DND-41 (cell line): ENCODE results near the gene PSMA5.

ENCODE experiments used
- ATAC-seq: fragments of 200-7000 bp; cut with Tn5 transposase; 3 replicates; pipeline ENCODE4 v1.9.1; 2021; ENCODE audit warnings: low read depth; ENCODE audit not compliant: insufficient read depth
- DNase-seq: peaks from one replicate; pipeline ENCODE4 v3.0.0-alpha.2; 2020
- H2AFZ ChIP-seq: 2 replicates; pipeline ENCODE4 v1.6.0; 2012; ENCODE audit warnings: low read depth, low read length
- H3K27ac ChIP-seq: 2 replicates; pipeline ENCODE4 v1.5.1; 2012; ENCODE audit warnings: low read length, inconsistent platforms
- H3K27me3 ChIP-seq: fragments of 200-600 bp; sonication (generic); 2 replicates; pipeline ENCODE4 v1.6.0; 2012; ENCODE audit warnings: low read length, mild to moderate bottlenecking, inconsistent platforms; ENCODE audit not compliant: insufficient read depth, poor library complexity
- H3K36me3 ChIP-seq: 2 replicates; pipeline ENCODE4 v1.5.1; 2012; ENCODE audit warnings: low read length, inconsistent platforms; ENCODE audit not compliant: insufficient read depth
- H3K4me1 ChIP-seq: 2 replicates; pipeline ENCODE4 v1.5.1; 2012; ENCODE audit warnings: mild to moderate bottlenecking, low read length; ENCODE audit not compliant: insufficient read depth
- H3K4me2 ChIP-seq: 2 replicates; pipeline ENCODE4 v1.6.0; 2012; ENCODE audit warnings: mild to moderate bottlenecking, moderate library complexity, low read length, inconsistent platforms; ENCODE audit not compliant: insufficient read depth
- H3K4me3 ChIP-seq, 2 experiments: fragments of 200-600 bp in 1 of 2; shearing (Covaris generic) in 1 of 2; 2 replicates each; pipeline ENCODE4 v1.5.1; 2012 to 2016; ENCODE audit warnings: inconsistent platforms in 2 of 2, low read length in 2 of 2, mild to moderate bottlenecking in 2 of 2, low read depth in 1 of 2, moderate library complexity in 1 of 2
- H3K79me2 ChIP-seq: 2 replicates; pipeline ENCODE4 v1.6.0; 2012; ENCODE audit warnings: low read length, inconsistent platforms; ENCODE audit not compliant: insufficient read depth
- H3K9ac ChIP-seq: 2 replicates; pipeline ENCODE4 v1.6.0; 2012; ENCODE audit warnings: low read depth, mild to moderate bottlenecking, inconsistent platforms, low read length, moderate library complexity
- H3K9me3 ChIP-seq: 2 replicates; pipeline ENCODE4 v1.5.1; 2012; ENCODE audit warnings: low read length, moderate library complexity, mild to moderate bottlenecking, inconsistent platforms; ENCODE audit not compliant: insufficient read depth, severe bottlenecking
- H4K20me1 ChIP-seq: 2 replicates; pipeline ENCODE4 v1.6.0; 2012; ENCODE audit warnings: low read length; ENCODE audit not compliant: insufficient read depth
- EZH2 ChIP-seq: IDR thresholded peaks from 3 replicates; pipeline ENCODE4 v1.6.1; 2012; ENCODE audit warnings: borderline replicate concordance, low read depth, mild to moderate bottlenecking, moderate library complexity, low read length, inconsistent platforms; ENCODE audit not compliant: severe bottlenecking
- TF ChIP-seq, protein P1 (sequence below): IDR thresholded peaks from 2 replicates; pipeline ENCODE4 v1.5.1; 2012; ENCODE audit warnings: borderline replicate concordance, low read length, moderate library complexity, mild to moderate bottlenecking; ENCODE audit not compliant: poor library complexity, severe bottlenecking; ENCODE audit errors: extremely low read depth

The PSMA5 gene

DNA sequence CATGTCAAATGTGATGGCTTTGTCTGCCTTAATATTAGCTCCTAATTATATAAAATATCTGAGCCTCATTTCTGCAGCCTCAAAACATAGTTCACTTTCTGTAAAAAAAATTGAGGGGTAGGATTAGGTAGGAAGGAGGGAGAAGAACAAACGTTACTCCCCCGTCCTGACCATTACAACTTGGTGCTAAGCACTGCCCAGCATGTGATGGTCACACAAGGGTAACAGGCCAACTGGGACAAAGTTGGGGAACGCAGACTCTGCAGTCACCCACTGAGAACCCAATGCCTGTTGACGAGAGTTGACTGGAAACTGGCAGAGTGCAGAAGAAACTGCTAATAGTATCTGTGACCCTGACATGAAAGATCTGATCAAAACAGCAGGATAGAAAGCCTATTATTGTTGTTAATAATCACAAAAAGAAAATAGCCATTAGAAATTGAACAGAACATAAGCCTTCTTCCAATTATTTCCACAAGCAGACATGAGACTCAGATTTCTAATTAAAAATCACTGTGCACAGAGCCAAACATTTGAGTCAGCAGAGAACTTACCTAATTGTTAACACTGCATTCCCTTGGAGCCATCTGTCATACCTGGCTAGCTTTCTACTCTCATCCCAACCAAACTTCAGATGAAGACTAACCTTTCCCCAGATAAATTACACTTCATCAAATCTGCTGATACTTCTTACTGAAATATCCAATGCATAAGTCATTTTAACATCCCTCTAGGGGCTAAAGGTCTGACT, 34.0 kb downstream of the PSMA5 start:
- DNase-seq (no peak), ATAC-seq (no peak)
- H3K27me3 ChIP-seq, result no peaks in the 10 kb centered on the region
- TF ChIP-seq, protein P1, sequence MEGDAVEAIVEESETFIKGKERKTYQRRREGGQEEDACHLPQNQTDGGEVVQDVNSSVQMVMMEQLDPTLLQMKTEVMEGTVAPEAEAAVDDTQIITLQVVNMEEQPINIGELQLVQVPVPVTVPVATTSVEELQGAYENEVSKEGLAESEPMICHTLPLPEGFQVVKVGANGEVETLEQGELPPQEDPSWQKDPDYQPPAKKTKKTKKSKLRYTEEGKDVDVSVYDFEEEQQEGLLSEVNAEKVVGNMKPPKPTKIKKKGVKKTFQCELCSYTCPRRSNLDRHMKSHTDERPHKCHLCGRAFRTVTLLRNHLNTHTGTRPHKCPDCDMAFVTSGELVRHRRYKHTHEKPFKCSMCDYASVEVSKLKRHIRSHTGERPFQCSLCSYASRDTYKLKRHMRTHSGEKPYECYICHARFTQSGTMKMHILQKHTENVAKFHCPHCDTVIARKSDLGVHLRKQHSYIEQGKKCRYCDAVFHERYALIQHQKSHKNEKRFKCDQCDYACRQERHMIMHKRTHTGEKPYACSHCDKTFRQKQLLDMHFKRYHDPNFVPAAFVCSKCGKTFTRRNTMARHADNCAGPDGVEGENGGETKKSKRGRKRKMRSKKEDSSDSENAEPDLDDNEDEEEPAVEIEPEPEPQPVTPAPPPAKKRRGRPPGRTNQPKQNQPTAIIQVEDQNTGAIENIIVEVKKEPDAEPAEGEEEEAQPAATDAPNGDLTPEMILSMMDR, result no peak
- no peak for TF ChIP-seq EZH2
- no peak overlapping the region for H2AFZ ChIP-seq
- H3K9me3 ChIP-seq, result no peaks in the 10 kb centered on the region
- peaks cover 35% of the 10 kb centered on the region for H3K4me1 ChIP-seq
- H3K27ac ChIP-seq, result no peak overlapping the region
- H3K79me2 ChIP-seq, result peaks cover 93% of the 10 kb centered on the region
- no peak overlapping the region for H3K4me3 ChIP-seq
- H3K4me2 ChIP-seq, result peak overlapping the region; percentile 23; the same call in 1 of the 2 replicates
- no peak overlapping the region for H3K9ac ChIP-seq
- peaks cover 10% of the 10 kb centered on the region; the same call in 1 of the 2 replicates for H4K20me1 ChIP-seq
- H3K36me3 ChIP-seq, result peaks cover 4% of the 10 kb centered on the region; the same call in 1 of the 2 replicates

DNA sequence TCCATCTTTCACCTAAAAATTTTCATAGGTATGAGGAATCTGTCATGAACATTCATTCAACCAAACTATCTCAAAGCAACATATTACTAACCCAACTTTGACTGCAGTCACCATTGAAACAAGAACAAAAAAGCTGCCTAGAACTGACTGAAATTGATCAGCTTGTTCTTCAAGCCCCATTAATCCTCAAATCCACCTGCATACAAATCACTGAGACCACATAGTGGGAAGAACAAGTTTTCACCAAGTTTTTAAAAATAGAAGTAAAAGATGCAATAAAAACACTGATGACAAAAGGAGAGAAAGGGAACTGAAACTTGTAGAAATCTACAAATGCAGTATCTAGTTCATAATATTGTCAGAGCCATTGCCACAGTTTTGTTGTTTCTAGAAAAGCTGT, 34.6 kb downstream of the PSMA5 start:
- Histone ChIP-seq H3K36me3 (peaks cover 4% of the 10 kb centered on the region; the same call in 1 of the 2 replicates), H3K4me1 (peaks cover 30% of the 10 kb centered on the region), H3K9me3 (no peaks in the 10 kb centered on the region), H2AFZ (no peak overlapping the region), H3K79me2 (peaks cover 90% of the 10 kb centered on the region), H4K20me1 (peaks cover 10% of the 10 kb centered on the region; the same call in 1 of the 2 replicates), H3K4me3 (no peak overlapping the region), H3K4me2 (peak overlapping the region; percentile 23; the same call in 1 of the 2 replicates), H3K27ac (no peak overlapping the region), H3K27me3 (no peaks in the 10 kb centered on the region), H3K9ac (no peak overlapping the region)
- no peak for TF ChIP-seq EZH2
- TF ChIP-seq, protein P1, result no peak
- ATAC-seq, result no peak
- no peak for DNase-seq

DNA sequence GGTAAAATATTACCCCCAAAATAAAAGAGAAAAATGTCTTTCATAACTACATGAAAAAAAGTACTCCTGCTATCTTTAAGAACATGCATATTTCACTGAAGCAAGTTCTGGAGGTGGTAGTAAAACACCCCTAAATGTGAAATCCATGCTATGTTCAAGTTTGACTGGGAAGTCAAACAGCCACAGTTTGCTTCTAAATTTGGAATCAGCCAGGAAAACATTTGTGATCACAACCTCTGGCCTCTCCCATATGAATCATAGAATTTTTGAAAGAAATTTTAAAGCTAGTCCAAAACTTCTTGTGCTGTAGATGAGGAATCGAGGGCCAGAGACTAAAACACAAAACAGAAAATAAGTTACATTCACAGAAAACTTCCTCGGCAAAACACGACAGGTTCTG, 35.1 kb downstream of the PSMA5 start:
- Histone ChIP-seq H3K27me3 (no peaks in the 10 kb centered on the region), H3K4me3 (no peak overlapping the region), H3K4me1 (peaks cover 25% of the 10 kb centered on the region), H3K9ac (no peak overlapping the region), H3K4me2 (no peak overlapping the region), H3K9me3 (no peaks in the 10 kb centered on the region), H3K79me2 (peaks cover 90% of the 10 kb centered on the region), H3K36me3 (peaks cover 4% of the 10 kb centered on the region; the same call in 1 of the 2 replicates), H2AFZ (no peak overlapping the region), H3K27ac (no peak overlapping the region), H4K20me1 (peaks cover 12% of the 10 kb centered on the region; the same call in 1 of the 2 replicates)
- TF ChIP-seq, protein P1, result no peak
- TF ChIP-seq EZH2, result no peak
- ATAC-seq, result no peak
- DNase-seq, result no peak
